ENCODE data around the gene PPP4R1.
A peak's percentile ranks its signal among the peaks of the same experiment; 100 is the strongest.

Gene PPP4R1

GRCh38 chr18:9516437-9517064 lies 97.8 kb downstream of the PPP4R1 start:
- TF ChIP-seq, protein P1, sequence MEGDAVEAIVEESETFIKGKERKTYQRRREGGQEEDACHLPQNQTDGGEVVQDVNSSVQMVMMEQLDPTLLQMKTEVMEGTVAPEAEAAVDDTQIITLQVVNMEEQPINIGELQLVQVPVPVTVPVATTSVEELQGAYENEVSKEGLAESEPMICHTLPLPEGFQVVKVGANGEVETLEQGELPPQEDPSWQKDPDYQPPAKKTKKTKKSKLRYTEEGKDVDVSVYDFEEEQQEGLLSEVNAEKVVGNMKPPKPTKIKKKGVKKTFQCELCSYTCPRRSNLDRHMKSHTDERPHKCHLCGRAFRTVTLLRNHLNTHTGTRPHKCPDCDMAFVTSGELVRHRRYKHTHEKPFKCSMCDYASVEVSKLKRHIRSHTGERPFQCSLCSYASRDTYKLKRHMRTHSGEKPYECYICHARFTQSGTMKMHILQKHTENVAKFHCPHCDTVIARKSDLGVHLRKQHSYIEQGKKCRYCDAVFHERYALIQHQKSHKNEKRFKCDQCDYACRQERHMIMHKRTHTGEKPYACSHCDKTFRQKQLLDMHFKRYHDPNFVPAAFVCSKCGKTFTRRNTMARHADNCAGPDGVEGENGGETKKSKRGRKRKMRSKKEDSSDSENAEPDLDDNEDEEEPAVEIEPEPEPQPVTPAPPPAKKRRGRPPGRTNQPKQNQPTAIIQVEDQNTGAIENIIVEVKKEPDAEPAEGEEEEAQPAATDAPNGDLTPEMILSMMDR (IDR thresholded peaks at IDR 0.05; ENCODE audit: low read depth, low read length), result peak; percentile 76
- no peak overlapping the region for H3K4me3 ChIP-seq (ENCODE audit: low read depth, low read length)

DNA sequence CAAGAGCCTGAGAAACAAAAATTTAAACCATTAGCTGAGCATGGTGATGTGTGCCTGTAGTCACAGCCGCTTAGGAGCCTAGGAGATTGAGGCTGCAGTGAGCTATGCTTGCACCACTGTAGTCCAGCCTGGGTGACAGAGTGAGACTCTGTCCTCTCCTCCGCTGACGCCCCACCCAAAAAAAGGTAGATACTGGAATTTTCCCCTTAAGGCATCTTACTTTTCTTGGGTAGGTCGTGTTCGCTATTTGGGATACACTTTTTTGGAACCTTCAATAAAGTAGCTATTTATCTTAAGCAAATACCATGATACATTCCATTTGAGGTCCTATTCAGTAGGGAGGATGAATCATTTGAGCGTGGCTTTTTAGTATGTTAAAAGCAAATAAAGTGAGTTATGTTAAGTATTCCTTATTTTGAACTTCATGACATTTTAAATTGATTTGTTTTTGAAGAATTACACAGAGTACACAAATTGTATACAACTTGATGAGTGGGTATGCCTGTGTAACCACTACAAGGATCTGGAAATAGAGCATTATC lies 100.3 kb downstream of the PPP4R1 start:
- TF ChIP-seq, protein P1 (IDR thresholded peaks at IDR 0.05; ENCODE audit: low read depth, low read length), result no peak
- H3K4me3 ChIP-seq (ENCODE audit: low read depth, low read length), result 0 out of 2 replicates have a peak overlapping the region, but pooled peaks have one; percentile 24

- H3K4me3 ChIP-seq (ENCODE audit: low read depth, low read length), result no peak overlapping the region
- TF ChIP-seq, protein P1 (IDR thresholded peaks at IDR 0.05; ENCODE audit: low read depth, low read length), result no peak
Observed at GRCh38 chr18:9508446-9509025, 105.8 kb downstream of the PPP4R1 start.

DNA sequence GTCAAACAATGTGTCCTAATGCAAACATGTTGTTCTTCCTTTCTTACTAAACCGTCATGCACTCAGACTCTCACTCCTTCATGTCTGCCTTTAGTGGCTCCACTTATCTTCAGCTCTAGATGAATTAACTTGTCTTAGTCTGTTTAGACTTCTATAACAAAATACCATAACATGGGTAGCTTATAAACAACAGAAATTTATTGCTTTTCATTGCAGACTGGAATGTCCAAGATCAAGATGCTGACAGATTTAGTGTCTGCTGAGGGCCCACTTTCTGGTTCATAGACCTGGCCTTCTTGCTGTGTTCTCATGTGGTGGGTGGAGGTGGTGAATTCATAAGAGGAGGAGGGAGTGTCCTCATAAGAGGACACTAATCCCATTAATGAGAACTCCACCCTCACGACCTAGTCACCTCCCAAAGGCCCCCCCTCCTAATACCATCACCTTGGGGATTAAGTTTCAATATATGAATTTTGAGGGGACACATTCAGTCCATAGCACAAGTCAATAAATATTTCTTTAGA lies 106.7 kb downstream of the PPP4R1 start:
- TF ChIP-seq, protein P1 (IDR thresholded peaks at IDR 0.05; ENCODE audit: low read depth, low read length), result no peak
- H3K4me3 ChIP-seq (ENCODE audit: low read depth, low read length), result no peak overlapping the region

GRCh38 chr18:9506046-9506792 lies 108.1 kb downstream of the PPP4R1 start:
- TF ChIP-seq, protein P1 (IDR thresholded peaks at IDR 0.05; ENCODE audit: low read depth, low read length), result no peak
- H3K4me3 ChIP-seq (ENCODE audit: low read depth, low read length), result no peak overlapping the region
